Astrocyte of the spinal cord (primary cell): ENCODE measurements around the gene ATG16L2.

Experiments
- DNase-seq: peaks from one replicate; pipeline ENCODE4 v3.0.0; 2011; ENCODE audit warnings: low read depth, low spot score
- H3K4me3 ChIP-seq: 2 replicates; pipeline ENCODE4 v1.5.1; 2011; ENCODE audit warnings: low read depth, mild to moderate bottlenecking, low read length, moderate library complexity
- CTCF ChIP-seq: IDR thresholded peaks from 2 replicates; pipeline ENCODE4 v1.5.1; 2012; ENCODE audit warnings: low read depth, mild to moderate bottlenecking, low read length, inconsistent platforms
- in situ Hi-C: cut with HindIII; loops from 2 replicates; pipeline ENCODE4 v1.10.0; 2017; ENCODE audit warnings: low sequenced_read_pairs

Gene ATG16L2

GRCh38 chr11:72814286-72815109 is at the start of gene ATG16L2:
ATG16L2 (plus strand) TSS chr11:72814411; CDS start chr11:72814446, 35 bp downstream.
- peak within 1 kb of the TSS; percentile 83 for H3K4me3 ChIP-seq
- TF ChIP-seq CTCF: peak; percentile 7
- DNase-seq: peak; percentile 92
- in situ Hi-C loops: no loop called here

GRCh38 chr11:72764503-72764902 is 49.7 kb upstream of the ATG16L2 start:
- H3K4me3 ChIP-seq: no peak overlapping the region
- no peak for DNase-seq
- in situ Hi-C loops: no loop called here
- TF ChIP-seq CTCF: no peak

- no peak overlapping the region for H3K4me3 ChIP-seq
- TF ChIP-seq CTCF: no peak
These were observed 47.9 kb upstream of the ATG16L2 start for GRCh38 chr11:72766152-72766902.

GRCh38 chr11:72767203-72768062 is 46.8 kb upstream of the ATG16L2 start:
- no peak for DNase-seq
- H3K4me3 ChIP-seq: no peak overlapping the region
- in situ Hi-C loops: no loop called here
- TF ChIP-seq CTCF: no peak

More at GRCh38 chr11:72766152-72766902, 47.9 kb upstream of the ATG16L2 start:
- no peak for DNase-seq
- in situ Hi-C loops: no loop called here

DNA sequence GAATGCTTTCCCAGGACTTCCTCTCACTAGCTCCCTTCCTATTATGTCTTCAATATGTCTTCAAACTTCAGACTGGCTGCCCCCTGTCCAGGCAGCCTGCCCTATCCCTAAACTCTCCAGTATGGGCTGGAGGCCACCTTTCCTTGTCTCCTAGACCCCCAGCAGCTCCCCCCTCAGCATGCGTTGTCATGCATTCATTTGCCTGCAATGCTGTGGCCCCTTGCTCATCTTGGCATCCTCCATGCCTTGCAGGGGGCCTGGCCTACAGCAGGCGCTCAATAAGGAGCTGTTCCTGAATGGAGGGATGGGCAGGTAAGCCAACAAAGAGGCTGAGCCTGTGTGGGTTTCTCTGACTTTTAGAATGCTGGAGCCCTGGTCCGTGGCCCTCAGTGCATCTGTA is 45.6 kb upstream of the ATG16L2 start:
- H3K4me3 ChIP-seq: no peak overlapping the region
- in situ Hi-C loops: no loop called here
- DNase-seq: no peak
- TF ChIP-seq CTCF: no peak

GRCh38 chr11:72769680-72770079 is 44.5 kb upstream of the ATG16L2 start:
- TF ChIP-seq CTCF: no peak
- no peak for DNase-seq
- in situ Hi-C loops: no loop called here

More at GRCh38 chr11:72769680-72770079, 44.5 kb upstream of the ATG16L2 start:
- no peak overlapping the region for H3K4me3 ChIP-seq
